Suppressor macrophage (primary cell): ENCODE measurements around the gene HSPA6.

ENCODE experiments used
- DNase-seq, 4 experiments: peaks; one replicate each; pipeline ENCODE4 v3.0.0-alpha.2; 2020 to 2022
- total RNA-seq, 17 experiments: gene quantifications; one replicate each; lab custom pipeline; 2026; ENCODE audit warnings: mixed read lengths in 6 of 17, inconsistent platforms in 3 of 17; lab: John Stamatoyannopoulos, UW

The HSPA6 gene
- total RNA-seq, result 1.3 to 28.0 (median 5.0) reads per million in 17 experiments

DNA sequence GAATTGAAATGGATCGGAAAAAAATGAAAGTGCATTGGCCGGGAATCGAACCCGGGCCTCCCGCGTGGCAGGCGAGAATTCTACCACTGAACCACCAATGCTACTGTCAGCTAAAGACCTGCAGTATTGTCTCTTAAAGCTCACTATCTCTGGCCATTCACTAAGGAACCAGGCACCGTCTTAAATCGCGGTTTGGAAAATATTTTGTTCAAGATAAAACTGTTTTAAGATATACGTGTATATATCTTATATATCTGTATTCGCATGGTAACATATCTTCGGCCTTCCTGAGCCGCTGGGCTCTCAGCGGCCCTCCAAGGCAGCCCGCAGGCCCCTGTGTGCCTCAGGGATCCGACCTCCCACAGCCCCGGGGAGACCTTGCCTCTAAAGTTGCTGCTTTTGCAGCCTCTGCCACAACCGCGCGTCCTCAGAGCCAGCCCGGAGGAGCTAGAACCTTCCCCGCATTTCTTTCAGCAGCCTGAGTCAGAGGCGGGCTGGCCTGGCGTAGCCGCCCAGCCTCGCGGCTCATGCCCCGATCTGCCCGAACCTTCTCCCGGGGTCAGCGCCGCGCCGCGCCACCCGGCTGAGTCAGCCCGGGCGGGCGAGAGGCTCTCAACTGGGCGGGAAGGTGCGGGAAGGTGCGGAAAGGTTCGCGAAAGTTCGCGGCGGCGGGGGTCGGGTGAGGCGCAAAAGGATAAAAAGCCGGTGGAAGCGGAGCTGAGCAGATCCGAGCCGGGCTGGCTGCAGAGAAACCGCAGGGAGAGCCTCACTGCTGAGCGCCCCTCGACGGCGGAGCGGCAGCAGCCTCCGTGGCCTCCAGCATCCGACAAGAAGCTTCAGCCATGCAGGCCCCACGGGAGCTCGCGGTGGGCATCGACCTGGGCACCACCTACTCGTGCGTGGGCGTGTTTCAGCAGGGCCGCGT, at the start of gene HSPA6:
TSS of gene HSPA6 (plus strand) at position 724 of the 925 bp plus-strand sequence. CDS start at position 843, 119 bp downstream.
- DNase-seq, result peak; percentile 70 to 92 (median 82)

DNA sequence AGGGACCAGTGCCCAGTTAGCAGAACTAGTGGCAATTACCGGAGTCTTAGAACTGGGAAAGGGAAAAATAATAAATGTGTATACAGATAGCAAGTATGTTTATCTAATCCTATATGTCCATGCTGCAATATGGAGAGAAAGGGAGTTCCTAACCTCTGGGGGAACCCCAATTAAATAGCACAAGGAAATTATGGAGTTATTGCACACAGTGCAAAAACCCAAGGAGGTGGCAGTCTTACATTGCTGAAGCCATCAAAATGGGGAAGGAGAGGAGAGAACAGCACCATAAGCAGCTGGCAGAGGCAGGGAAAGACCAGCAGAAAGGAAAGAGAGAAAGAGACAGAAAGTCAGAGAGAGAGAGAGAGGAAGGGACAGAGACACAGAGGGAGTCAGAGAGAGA, 46.6 kb upstream of the HSPA6 start:
- DNase-seq, result peak in 3 of 4 experiments; percentile 13 to 31 (median 21)

DNA sequence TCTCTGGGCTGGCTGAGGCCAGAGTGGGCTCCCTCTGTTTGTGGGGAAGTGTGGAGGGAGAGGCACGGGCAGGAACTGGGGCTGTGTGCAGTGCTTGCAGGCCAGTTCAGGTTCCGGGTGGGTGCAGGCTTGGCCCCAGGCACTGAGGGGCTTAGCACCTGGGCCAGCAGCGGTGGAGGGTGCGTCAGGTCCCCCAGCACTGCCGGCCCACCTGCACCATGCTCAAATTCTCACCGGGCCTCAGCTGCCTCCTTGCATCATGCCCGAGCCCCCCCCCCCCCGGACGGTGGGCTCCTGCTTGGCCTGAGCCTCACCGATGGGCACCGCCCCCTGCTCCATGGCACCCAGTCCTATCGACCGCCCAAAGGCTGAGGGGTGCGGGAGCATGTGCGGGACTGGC, 45.4 kb upstream of the HSPA6 start:
- DNase-seq, result no peak

DNA sequence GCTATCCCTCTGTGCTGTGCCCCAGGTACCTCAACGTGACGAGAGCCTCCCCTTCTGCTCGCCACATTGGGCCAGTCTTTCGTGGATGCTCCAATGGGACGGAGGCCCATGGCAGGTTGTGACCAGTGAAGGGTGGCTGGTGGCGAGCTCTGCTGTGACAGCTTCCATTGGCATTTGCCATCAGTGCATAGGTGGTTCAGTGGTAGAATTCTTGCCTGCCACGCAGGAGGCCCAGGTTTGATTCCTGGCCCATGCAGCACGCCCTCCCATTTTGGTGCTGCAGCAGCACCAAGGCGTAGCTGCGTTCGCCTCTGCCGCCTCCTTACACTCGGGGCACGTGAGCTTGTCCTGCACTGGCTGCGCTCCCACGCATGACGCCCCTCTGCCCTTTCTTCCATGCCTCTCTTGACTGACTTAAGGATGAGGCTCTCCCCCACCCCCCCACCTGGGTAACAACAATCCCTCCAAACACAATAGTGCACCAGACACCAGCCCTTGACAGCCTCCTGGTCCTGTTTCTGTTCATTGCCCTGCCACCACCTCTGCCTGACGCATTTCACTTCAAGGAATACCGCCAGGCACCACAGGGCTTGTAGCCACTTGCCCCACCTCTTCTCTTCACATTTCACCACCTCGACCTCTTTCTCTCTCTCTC, 43.8 kb upstream of the HSPA6 start:
- DNase-seq, result no peak

DNA sequence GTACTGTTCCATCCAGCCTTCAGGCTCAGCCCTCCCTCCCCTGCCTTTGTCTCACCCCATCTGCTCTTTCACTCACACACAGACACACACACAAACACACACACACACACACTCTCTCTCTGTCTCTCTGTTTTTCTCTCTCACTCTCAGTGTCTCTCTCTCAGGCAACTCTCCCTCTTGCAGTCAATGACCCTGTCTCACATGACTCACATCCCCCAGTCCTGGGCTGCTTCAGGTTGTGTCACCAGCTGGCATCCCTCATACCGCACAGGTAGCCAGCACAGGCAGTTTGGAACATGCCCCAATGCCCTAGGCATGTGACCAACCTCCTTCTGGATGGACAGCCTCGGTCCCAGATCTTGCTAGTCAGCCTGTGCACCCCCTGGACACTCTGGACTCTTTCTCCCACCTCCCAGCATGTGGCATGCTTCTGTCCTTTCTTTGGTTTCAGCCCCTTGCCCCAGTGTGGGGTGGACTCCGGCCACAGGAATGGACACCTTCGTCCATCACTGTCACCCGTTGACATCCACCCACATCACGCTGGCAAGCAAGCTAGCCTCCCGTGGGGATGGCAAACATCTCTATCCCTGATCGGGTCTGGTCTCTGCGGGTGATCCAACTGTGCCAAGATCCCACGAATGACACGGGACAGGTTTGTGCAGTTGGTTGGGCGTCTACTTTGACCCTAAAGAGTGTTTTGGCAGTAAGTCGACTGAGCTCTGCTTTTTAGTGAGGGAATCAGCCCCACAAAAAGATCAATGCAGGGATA, 42.5 kb upstream of the HSPA6 start:
- no peak for DNase-seq

DNA sequence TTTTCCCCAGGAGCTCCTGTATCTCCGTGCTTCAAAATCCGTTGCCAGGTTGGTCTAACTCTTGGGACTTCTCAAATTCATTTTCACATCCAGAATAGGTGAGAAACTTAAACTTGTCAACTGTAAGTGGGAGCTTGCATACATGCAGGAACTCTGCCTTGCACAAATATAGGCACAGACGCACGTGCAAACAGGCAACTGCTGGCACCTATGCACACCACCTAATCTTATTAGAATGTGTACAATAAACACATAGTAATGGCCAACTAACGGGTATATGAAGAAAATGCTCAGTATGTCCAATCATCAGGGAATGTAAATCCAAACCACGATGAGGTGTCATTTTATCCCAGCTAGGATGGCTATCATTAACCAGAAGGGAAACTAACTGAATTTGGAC, 41.7 kb upstream of the HSPA6 start:
- DNase-seq, result no peak

DNA sequence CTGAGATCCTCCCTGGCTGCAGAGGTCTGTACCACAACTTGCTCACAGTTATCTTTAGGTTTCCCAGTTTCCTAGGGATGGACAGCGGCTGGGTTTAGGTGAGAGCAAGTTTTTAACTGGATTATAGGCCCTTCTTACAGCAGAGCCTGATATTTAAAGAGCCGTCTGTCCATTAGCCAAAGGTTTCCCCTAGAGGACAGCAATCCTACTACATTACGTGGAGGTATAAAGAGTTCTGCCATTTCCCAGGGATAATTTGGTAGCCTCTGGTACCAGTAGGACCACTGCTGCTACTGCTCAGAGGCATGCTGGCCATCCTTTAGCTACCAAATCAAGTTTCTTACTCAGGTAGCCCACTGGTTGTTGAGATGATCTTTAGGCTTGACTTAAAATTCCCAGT, 41.0 kb upstream of the HSPA6 start:
- no peak for DNase-seq

DNA sequence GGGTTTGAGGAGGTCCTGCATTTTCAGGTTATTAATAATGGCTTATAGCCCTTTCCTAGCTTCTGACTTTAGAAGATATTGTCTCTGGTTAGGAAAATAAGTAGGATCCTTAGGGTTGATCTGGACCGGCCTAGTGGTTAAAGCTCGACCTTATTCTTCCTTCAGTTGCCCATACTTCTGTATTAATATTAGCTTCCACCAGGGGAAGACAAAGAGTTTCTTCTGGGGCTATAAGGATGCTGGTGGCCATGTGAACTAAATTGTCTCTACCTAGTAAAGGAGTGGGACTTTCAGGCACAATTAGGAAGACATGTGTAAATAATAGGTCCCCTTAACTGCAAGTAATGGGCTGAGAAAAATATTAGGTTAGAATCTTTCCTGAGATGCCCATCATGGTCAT, 39.7 kb upstream of the HSPA6 start:
- peak in 3 of 4 experiments; percentile 34 to 72 (median 57) for DNase-seq

DNA sequence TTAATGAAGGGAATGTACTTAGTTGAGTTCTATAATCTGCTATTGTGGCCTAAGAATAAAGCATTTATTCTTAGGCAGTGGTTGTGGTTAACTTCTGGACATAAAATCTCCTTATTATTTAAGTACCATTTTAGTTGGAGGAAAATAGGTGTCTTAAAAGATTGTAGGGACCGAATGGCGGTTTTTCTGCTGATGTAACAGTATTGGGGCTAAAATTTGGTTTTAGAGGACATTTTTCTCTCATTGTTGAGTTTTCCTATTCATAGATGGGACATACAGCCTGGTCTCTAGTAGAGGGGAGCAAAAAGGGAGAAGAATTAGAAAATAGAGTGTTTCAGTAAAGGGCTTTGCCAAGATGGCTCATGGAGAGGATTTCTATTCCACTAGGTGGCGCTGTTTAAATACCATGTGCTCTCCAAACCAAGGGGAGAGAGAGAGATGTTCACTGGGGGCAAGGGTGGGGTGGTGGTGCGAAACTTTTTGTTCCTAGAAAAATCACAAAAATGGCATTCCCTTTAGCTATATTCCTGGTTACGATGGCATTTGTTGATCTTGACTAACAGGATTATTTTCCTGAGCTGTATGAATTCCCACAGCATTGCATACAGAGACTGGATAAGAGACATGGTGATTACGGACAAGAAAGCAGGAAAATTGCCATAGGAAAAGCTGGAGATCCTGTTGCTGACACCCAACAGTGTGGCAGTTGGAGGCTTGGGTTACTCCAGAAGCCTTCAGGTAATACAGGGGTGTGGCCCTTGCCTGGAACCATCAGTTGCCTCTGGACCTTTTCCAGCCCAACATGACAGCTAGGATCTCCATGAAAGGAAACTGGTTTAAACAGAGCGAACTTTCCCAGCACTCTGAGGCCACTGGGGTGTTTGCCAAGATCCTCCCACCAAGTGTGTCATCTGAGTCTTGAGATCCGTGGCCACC, 37.3 kb upstream of the HSPA6 start:
- DNase-seq, result peak; percentile 78 to 91 (median 81)

DNA sequence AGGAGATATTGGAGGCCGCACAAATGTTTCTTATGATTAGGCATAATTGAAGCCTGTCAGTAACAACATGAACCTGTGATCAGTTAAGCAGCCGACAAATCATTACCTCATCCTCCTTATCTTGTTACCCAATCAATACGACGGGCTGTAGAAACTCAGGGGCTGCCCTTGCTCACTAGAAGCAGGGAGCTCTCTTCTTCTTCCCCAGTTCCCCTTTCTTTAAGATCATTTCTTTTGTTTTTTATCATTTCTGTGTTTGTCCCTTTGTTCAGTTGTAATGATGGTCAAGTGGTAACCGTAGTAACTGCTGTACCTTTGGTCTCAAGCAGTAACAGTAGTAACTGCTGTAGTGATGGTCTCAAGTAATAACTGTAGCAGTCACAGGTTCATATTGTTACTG, 32.9 kb upstream of the HSPA6 start:
- DNase-seq, result peak in 3 of 4 experiments; percentile 47 to 56 (median 53)

DNA sequence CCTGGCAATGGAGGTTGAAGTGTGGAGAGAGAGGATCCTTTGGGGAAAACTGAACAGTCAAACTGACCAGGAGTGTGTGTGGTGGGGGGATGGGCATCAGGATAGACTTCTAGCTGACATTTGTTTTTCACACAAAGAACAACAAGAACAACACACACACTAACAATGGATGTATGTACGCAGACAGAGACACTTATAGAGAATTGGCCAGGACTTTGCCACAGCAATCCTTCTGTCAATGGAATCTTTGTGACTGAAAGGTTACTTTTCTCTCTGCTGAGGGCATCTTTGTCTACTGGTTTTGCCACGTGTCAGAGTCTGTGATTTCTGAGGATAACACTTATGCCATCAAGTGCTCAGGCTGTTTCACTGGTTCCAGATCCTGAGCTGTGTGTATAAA, 31.5 kb upstream of the HSPA6 start:
- DNase-seq, result no peak

DNA sequence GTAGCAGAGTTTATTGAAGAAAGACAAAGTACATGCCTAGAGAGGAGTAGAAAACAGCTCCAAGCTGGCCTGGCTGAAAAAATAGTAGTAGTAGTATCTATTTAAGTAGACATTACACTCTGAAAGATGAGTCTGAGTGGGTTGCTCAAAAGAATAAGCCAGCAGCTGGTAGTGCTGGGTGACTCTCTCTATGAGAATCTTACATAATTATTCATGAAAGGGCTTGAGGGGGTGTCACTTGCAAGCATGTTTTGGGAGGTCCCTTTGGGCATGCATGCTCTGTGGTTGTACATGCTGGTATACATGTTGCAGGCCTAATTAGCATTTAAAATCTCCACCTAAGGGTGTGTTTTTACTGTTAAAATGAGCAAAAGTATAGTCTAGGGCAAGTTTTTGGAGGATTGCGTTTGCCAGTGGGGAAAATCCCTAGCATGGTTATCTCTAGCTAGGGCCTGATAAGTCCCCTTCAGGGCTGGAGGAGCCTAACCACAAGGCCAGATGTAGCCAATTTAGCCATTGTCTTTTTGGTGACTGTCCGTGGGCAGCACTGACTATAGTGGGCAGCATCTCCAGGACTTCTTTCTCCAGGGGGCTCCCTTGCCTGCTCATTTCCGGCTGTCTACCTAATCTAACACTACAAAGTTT, 30.1 kb upstream of the HSPA6 start:
- no peak for DNase-seq

DNA sequence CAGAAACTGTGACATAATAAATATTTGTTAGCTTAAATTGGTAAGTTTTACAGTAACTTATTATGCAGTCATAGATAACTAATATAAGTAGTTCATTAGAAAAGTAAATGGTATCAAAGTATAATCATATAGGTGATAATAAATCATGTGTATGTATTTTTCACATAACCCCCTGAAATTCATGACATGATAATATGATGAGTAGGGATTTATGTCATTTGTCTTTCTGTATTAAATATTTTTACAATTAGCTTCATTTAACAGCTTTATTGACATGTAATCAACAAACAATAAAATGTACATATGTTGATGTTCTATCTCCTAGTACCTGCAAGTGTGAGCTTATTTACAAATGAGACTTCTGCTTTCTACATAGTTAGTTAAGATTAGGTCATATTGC, 28.9 kb upstream of the HSPA6 start:
- no peak for DNase-seq

DNA sequence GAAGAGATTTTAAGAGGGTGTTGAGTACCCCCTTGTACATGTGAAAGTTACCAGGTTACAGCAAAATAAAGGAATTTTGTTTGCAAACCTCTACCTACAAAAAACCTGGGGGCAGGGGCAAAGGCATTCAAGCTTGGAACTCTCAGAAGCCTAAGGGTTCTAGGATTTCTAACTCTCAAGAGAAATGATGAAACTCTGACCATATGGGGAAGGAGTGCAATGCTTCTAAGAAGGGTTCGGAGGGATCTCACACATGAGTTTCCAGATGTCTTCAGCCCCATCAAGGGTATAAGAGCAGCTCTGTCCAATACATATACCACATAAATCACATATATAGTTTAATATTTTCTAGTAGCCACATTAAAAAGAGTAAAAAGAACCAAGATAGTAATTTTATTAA, 26.4 kb upstream of the HSPA6 start:
- DNase-seq, result peak in 3 of 4 experiments; percentile 33 to 60 (median 43)

DNA sequence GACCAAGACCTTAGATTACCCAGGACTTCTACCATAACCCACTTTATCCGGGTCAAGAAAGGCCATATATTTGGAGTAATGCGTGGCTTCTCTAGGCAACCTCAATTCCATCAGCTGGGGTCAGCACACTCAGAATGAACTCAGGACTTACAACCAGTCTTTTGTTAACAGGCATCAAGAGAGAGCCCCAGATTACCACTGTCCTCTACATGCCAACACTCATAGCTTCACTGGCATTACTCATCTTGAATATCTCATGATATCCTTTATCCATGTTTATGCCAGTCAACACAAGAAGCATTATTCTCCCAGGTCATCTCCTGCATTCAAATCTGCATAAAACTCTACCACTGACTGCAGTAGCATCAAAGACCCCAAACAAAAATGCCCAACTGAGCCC, 25.7 kb upstream of the HSPA6 start:
- DNase-seq, result peak in 1 of 4 experiments; percentile 19

DNA sequence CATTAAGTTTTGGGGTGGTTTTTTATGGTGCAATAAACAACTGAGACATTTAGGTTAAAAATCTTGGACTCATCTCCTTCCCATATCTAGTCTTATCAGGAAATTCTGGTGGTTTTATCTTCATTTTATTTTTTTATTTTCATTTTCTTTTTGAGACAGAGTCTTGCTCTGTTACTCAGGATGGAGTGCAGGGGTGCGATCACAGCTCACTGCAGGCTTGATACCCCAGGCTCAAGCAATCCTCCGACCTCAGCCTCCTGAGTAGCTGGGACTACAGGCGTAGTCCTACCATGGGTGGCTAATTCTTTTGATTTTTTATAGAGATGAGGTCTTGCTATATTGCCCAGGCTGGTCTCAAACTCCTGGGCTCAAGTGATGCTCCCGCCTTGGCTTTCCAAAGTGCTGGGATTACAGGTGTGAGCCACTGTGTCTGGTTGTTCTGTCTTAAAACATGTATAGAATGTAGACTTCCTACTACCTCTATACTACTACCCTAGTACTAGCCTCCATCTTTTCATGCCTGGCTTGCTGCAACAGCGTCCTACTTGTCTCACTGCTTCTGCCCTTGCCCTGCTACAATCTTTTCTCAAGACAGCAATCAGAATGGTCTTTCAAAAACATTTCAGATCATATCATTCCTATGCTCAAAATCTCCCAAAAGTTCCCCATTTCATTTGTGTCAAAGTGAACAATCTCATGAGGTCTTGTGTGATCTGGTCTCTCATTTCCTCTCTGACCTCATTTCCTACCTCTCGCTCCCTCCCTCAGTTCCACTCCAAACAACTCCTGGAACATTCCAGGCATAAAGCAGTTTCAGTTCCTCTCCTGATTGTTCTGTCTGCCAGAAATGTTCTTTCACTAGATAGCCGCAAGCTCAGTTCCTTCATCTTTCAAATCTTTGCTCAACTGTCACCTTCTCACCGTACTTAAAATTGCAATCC, 25.0 kb upstream of the HSPA6 start:
- DNase-seq, result peak; percentile 74 to 89 (median 84)

DNA sequence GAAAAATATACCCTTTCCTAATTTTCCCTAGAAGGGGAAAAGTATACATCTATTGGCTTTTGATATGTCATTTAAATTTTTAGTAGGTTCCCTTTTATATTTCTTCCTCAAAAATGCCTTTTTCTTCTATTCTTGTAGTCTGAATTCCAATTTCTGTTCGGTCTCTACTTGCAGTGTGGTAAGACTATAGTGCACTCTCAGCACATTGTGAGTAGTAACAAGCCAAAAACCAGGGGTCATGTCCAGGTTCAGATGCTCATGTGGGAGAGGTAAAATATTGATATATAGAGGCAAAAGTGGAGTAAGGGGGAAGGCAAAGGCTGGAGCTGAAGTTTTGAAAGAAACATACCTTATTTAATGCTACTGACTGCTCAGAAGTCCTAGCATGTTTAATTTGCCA, 23.1 kb upstream of the HSPA6 start:
- peak in 2 of 4 experiments; percentile 26 to 38 for DNase-seq

DNA sequence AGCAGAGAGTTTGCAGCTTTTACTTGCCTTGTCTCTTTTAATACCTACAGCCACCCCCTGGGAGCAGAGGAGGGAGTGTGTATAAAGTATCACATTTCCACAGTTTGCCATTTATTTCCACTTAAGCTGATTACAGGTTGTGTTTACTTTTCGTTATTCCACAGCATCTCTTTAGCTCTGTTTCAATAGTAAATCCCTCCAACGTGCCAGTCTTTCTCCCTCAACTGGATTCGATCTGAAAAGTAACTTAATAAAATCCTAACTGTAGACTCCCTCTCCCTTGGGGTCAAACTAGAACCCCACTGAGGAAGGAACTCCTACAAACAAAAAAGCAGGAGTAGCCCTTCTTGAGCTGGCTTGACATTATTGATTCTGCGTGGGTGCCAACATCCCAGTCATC, 22.2 kb upstream of the HSPA6 start:
- DNase-seq, result no peak

DNA sequence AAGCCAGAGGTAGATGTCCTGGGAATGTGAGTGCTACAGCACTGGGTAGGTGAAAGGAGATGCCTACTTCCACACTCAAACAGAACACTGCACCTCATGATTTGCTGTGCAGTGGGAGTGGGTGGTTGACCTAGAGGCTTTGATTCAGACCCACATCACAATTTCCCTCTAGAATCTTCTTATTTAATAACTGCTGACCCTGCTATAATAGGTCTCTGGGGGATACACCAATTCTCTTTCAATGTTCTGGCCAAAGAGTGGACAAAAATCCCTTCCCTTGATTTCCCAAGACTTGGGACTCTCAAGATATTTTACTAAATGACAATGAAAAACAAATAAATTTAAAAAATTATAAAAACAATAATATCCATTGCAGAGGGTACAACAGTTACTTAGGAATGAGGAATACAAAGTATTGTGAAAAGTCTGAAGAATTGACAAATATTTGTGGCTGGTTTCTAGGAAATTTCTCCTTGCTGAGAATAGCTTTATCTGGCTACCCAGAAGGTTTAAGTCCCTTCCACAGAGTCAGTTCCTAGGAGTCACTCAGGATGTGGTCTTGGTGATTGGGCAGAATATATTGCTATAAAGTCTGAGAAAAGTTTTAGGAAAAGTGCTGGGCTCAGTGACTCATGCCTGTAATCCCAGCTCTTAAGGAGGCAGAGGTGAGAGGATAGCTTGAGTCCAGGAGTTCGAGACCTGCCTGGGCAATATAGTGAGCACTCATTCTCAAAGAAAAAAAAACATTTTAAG, 21.5 kb upstream of the HSPA6 start:
- DNase-seq, result peak in 2 of 4 experiments; percentile 20 to 26
